Measurements from ENCODE around the gene DNAH10. TPM values are rescaled to one million over a fixed set of nuclear protein-coding genes. Genes with fewer than 3 reads are reported as not detected.

The DNAH10 gene
- total and polyA plus RNA-seq, 2 of the 4 experiments (the other 2 are of a cell fraction) = 0.18 to 0.22 TPM

DNA sequence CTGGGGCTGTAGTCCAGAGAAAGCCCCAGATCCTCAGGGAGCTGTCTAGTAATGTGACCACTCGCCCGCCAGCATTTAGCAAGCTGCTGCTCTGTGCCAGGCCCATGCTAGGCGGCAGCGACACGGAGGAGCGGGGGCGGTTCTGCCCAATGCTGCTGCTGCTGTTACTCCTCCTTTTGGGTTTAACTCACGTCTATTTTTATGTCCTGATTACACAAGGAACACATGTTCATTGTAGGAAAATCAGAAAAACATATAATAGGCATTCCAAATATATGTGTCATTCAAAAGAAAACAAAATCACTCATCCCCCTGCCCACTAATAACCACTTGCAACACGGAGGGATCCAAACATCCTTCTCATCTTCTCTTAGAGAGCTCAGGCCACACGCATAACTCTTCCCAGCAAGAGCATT is 180.1 kb downstream of the DNAH10 start:
- Histone ChIP-seq H3K4me2 (ENCODE audit: low read depth, low read length) (peak overlapping the region; percentile 21; the same call in 1 of the 2 replicates), H2AFZ (replicated peaks; ENCODE audit: low read length, poor library complexity) (peak overlapping the region; percentile 69), H3K4ac (ENCODE audit: low read depth, low read length) (peak overlapping the region; percentile 64; the same call in 1 of the 2 replicates), H3K36me3 (ENCODE audit: control insufficient read depth, insufficient read depth, low read length) (peaks cover 47% of the 10 kb centered on the region), H3K27ac (ENCODE audit: insufficient read depth, low read length) (no peak overlapping the region), H3K23ac (ENCODE audit: low read depth, low read length) (0 out of 2 replicates have a peak overlapping the region, but pooled peaks have one; percentile 35), H2AK9ac (replicated peaks; ENCODE audit: low read depth, low read length, poor library complexity) (peak overlapping the region; percentile 66), H4K91ac (ENCODE audit: insufficient read depth, low read depth, low read length) (no peak overlapping the region), H4K5ac (ENCODE audit: low read depth, low read length) (no peak overlapping the region), H2BK15ac (ENCODE audit: low read depth, low read length) (no peak overlapping the region), H3K27me3 (ENCODE audit: control insufficient read depth, insufficient read depth, low read length) (no peaks in the 10 kb centered on the region), H2BK5ac (ENCODE audit: low read depth, low read length, poor library complexity, severe bottlenecking) (no peak overlapping the region), H3K79me1 (ENCODE audit: low read depth in 1 of 2, low read length in 2 of 2) (peaks cover 6 to 35% of the 10 kb centered on the region in 2 experiments; a peak in 3 of 4 replicates), H4K20me1 (ENCODE audit: insufficient read depth, low read length) (peaks cover 7% of the 10 kb centered on the region), H3K9me1 (ENCODE audit: insufficient read depth, low read length) (peaks cover 18% of the 10 kb centered on the region; the same call in 1 of the 2 replicates), H3K4me1 (ENCODE audit: control insufficient read depth, insufficient read depth, low read length) (peaks cover 16% of the 10 kb centered on the region), H2AK5ac (ENCODE audit: low read depth, low read length) (no peak overlapping the region), H2BK20ac (ENCODE audit: low read depth, low read length) (no peak overlapping the region), H4K8ac (ENCODE audit: low read depth in 2 of 2, low read length in 2 of 2) (no peak overlapping the region), H3K14ac (replicated peaks; ENCODE audit: low read depth, low read length) (no peak overlapping the region), H3K56ac (ENCODE audit: extremely low read depth, insufficient read depth, low read length) (no peak overlapping the region), H2BK120ac (ENCODE audit: low read depth, low read length) (peak overlapping the region; percentile 50; the same call in 1 of the 2 replicates), H3K9ac (ENCODE audit: low read depth, low read length) (no peak overlapping the region), H3K18ac (ENCODE audit: low read depth, low read length) (no peak overlapping the region), H3K9me3 (ENCODE audit: control insufficient read depth, insufficient read depth, low read length) (peaks cover 6% of the 10 kb centered on the region), H3K4me3 (ENCODE audit: insufficient read depth, low read depth, low read length) (no peak overlapping the region)
- no TSS peak for BruUV-seq (replicated peaks)
- ChIA-PET POLR2A (ENCODE audit: unreplicated experiment) (no interaction called here), CTCF (interaction anchor here (1.0 kb wide), 1 partner anchor 16 kb away, joined by 4 read pairs; no protein-coding TSS in a partner anchor)
- TF ChIP-seq MXI1 (IDR thresholded peaks at IDR 0.05; ENCODE audit: borderline replicate concordance, low read depth, low read length) (0 out of 2 replicates have a peak, but pooled peaks have one; percentile 27), BHLHE40 (IDR thresholded peaks at IDR 0.05; ENCODE audit: low read depth, low read length) (0 out of 2 replicates have a peak, but pooled peaks have one; percentile 3), CEBPB (IDR thresholded peaks at IDR 0.05; ENCODE audit: low read depth, low read length) (peak; percentile 68), RAD21 (IDR thresholded peaks at IDR 0.05; ENCODE audit: low read length) (no peak), RCOR1 (IDR thresholded peaks at IDR 0.05; ENCODE audit: insufficient replicate concordance, low read length) (no peak), RFX5 (IDR thresholded peaks at IDR 0.05; ENCODE audit: low read depth, low read length) (peak; percentile 50; the same call in 1 of the 2 replicates)
- WGBS, 2 experiments (ENCODE audit: extremely low coverage in 2 of 2, insufficient read length in 1 of 2) = 59% methylated on average over 3 of the region's 10 CpGs; no CpG with 5 or more reads in 1 of the 2 experiments
- intact Hi-C loops (cut with micrococcal nuclease) (no loop called here), dilution Hi-C loops (cut with HindIII; ENCODE audit: low sequenced_read_pairs, unreplicated experiment) (no loop called here), in situ Hi-C loops (cut with MboI; ENCODE audit: low sequenced_read_pairs) (no loop called here)
- DNase-seq = peak; percentile 90
- peak; percentile 56 for ATAC-seq (ENCODE audit: low read depth)
